Esophagus squamous epithelium (tissue), 5 donors: Measurements from ENCODE around the gene SRP68. TPM values are rescaled to one million over a fixed set of nuclear protein-coding genes. Genes with fewer than 3 reads are reported as not detected.

ENCODE experiments used
- DNase-seq: peaks from one replicate; lab custom pipeline; 2025; lab: John Stamatoyannopoulos, UW
- H3K27ac ChIP-seq, 4 donors: fragments of 200-600 bp; sonication (generic); one replicate each; pipeline ENCODE4 v1.5.1; 2016 to 2019; ENCODE audit warnings: mild to moderate bottlenecking in 1 of 4
- H3K27me3 ChIP-seq, 4 donors: fragments of 200-600 bp; sonication (generic); 1 replicate in 3 of 4; 2 replicates in 1 of 4; pipeline versions ENCODE4 v1.5.1 to v1.6.0; 2017 to 2021; ENCODE audit warnings: antibody characterized with exemption in 1 of 4
- H3K36me3 ChIP-seq, 3 donors: fragments of 200-600 bp; sonication (generic); one replicate each; pipeline ENCODE4 v1.5.1; 2016 to 2019
- H3K4me1 ChIP-seq, 3 donors: fragments of 200-600 bp; sonication (generic); one replicate each; pipeline ENCODE4 v1.5.1; 2017 to 2019
- H3K4me3 ChIP-seq, 4 donors: fragments of 200-600 bp; sonication (generic); 1 replicate in 3 of 4; 2 replicates in 1 of 4; pipeline ENCODE4 v1.5.1; 2016 to 2019; ENCODE audit warnings: mild to moderate bottlenecking in 2 of 4, moderate library complexity in 1 of 4
- H3K9me3 ChIP-seq, 3 donors: fragments of 200-600 bp; sonication (generic); one replicate each; pipeline ENCODE4 v1.5.1; 2016 to 2019
- CTCF ChIP-seq, 6 experiments: fragments of 450-650 bp in 4 of 6; fragments of 200-600 bp in 2 of 6; sonication (generic) in 2 of 6; IDR thresholded peaks; one replicate each; pipeline ENCODE4 v1.5.1; 2016 to 2019; ENCODE audit warnings: antibody characterized with exemption in 6 of 6, mild to moderate bottlenecking in 4 of 6, moderate library complexity in 4 of 6
- POLR2A ChIP-seq, 4 donors: fragments of 450-650 bp; IDR thresholded peaks; one replicate each; pipeline ENCODE4 v1.6.1; 2017; ENCODE audit warnings: antibody characterized with exemption in 4 of 4, mild to moderate bottlenecking in 4 of 4, moderate library complexity in 3 of 4
- WGBS, 2 donors: methylation state at CpG; one replicate each; pipeline ENCODE4 v1.1.5; 2018; 5-methylcytosine and 5-hydroxymethylcytosine counted together
- intact Hi-C: fragments of 100-400 bp; cut with DNase I; formaldehyde crosslinking; loops from one replicate; pipeline ENCODE4 v1.15.0; 2022
- total RNA-seq, 4 donors: library from RNA; depleted of rRNA; stranded (reverse); fragments of >200 nt; gene quantifications; one replicate each; pipeline ENCODE4 v1.1.0, GENCODE V29; 2016
- donor health status: DM: yes; HTN: yes; CAD: no.

SRP68 gene
- total RNA-seq, 4 donors from 2014 or later: 40.6 to 78.0 (median 52.7) TPM

GRCh38 chr17:76095943-76096342, 23.6 kb upstream of the SRP68 start:
- H3K27ac ChIP-seq: no peak overlapping the region

GRCh38 chr17:76094046-76094445, 21.7 kb upstream of the SRP68 start:
- WGBS, 2 donors: 81 to 100% methylated on average over 1 to 8 of the region's 11 CpGs
- no peak for DNase-seq

More at GRCh38 chr17:76095943-76096342, 23.6 kb upstream of the SRP68 start:
- Histone ChIP-seq H3K36me3 (peaks cover 25 to 99% (median 50%) of the 10 kb centered on the region in 3 donors), H3K4me3 (no peak overlapping the region), H3K27me3 (no peaks in the 10 kb centered on the region), H3K4me1 (peaks cover 0 to 19% (median 0%) of the 10 kb centered on the region in 3 donors), H3K9me3 (no peaks in the 10 kb centered on the region)
- no peak for TF ChIP-seq CTCF (IDR thresholded peaks at IDR 0.05)
- TF ChIP-seq POLR2A (IDR thresholded peaks at IDR 0.05): no peak
- intact Hi-C loops: no loop called here
- WGBS, 2 donors: 85 to 100% methylated on average over 2 to 12 of the region's 13 CpGs
- no peak for DNase-seq

GRCh38 chr17:76092526-76093413, 20.5 kb upstream of the SRP68 start:
- intact Hi-C loops: no loop called here
- no peak for DNase-seq
- H3K27ac ChIP-seq: no peak overlapping the region
- no peaks in the 10 kb centered on the region for H3K9me3 ChIP-seq
- H3K4me1 ChIP-seq: peaks cover 0 to 26% (median 0%) of the 10 kb centered on the region in 3 donors
- no peaks in the 10 kb centered on the region for H3K27me3 ChIP-seq
- WGBS, 2 donors: 93 to 98% methylated on average over 6 to 9 of the region's 20 CpGs
- H3K36me3 ChIP-seq: peaks cover 44 to 99% (median 63%) of the 10 kb centered on the region in 3 donors
- no peak for TF ChIP-seq POLR2A (IDR thresholded peaks at IDR 0.05)
- TF ChIP-seq CTCF (IDR thresholded peaks at IDR 0.05): no peak
- no peak overlapping the region for H3K4me3 ChIP-seq

More at GRCh38 chr17:76094046-76094445, 21.7 kb upstream of the SRP68 start:
- H3K9me3 ChIP-seq: no peaks in the 10 kb centered on the region
- H3K4me1 ChIP-seq: peaks cover 0 to 26% (median 0%) of the 10 kb centered on the region in 3 donors
- TF ChIP-seq POLR2A (IDR thresholded peaks at IDR 0.05) (no peak), CTCF (IDR thresholded peaks at IDR 0.05) (no peak)
- H3K4me3 ChIP-seq: no peak overlapping the region
- H3K36me3 ChIP-seq: peaks cover 33 to 99% (median 56%) of the 10 kb centered on the region in 3 donors
- no peaks in the 10 kb centered on the region for H3K27me3 ChIP-seq
- no peak overlapping the region for H3K27ac ChIP-seq
- intact Hi-C loops: no loop called here

DNA sequence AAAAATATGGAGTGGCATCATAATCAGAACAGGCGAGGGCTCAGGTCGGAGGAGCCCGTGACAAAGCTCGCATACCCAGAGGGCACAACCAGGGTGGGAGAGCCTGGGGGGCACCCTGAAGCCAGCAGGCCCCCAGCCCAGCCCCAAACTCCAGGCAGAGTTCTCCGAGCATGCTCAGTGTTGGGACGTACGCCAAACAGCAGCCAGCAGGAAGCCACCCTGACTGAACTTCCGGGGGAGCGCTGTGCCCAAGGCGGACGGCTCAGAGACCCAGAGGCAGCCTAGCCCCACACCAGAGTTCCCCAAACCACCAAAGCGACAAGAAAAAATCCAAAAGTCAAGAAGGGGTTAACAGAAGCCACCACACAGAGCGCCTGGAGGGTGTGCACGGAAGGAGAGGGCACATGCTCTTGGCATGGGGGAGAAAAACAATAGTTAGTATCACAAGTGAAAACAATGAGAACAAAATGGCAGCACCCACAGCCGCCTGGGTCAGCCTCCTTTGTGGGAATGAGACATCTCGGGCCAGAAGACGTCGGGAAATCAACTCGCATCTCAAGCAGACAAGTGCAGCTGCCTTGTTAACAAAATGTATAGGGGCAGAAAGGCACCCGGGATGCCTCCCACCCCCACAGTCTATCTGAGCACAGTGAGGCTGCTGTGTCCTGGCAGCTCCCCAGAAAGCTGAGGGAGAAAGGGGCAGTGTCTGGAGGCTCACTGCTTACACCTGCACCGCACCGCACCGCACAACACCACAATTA, 19.4 kb upstream of the SRP68 start:
- peaks cover 52 to 99% (median 57%) of the 10 kb centered on the region in 3 donors for H3K36me3 ChIP-seq
- intact Hi-C loops: no loop called here
- WGBS, 2 donors: 68 to 78% methylated on average over 12 to 18 of the region's 23 CpGs
- no peaks in the 10 kb centered on the region for H3K27me3 ChIP-seq
- H3K4me3 ChIP-seq: no peak overlapping the region
- TF ChIP-seq CTCF (IDR thresholded peaks at IDR 0.05): no peak
- no peak for TF ChIP-seq POLR2A (IDR thresholded peaks at IDR 0.05)
- no peaks in the 10 kb centered on the region for H3K9me3 ChIP-seq
- H3K27ac ChIP-seq: no peak overlapping the region
- DNase-seq: no peak
- H3K4me1 ChIP-seq: peaks cover 0 to 26% (median 0%) of the 10 kb centered on the region in 3 donors
